Measurements from ENCODE around the gene SORCS3.

The SORCS3 gene

DNA sequence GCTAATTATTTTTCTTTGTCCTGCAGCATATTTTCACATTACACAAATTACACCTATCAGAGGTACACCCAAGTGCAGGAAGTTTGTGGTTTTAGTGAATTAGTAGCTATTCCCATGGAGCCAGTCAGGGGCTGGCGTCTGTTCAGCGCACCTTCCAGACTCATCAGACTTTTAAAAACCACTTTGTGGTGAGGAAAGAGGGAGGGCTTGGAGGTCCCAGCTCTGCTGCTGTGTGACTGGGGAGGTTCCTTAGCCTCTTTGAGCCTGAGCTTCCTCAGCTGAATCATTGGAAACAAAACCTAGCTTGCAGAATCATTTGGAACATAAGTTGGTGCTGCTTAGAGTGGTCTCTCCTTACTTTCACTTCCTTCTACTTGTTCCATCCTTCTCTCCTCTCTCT is 175.4 kb downstream of the SORCS3 start:
- Histone ChIP-seq H3K36me3 (ENCODE audit: insufficient read depth, low read length) (no peaks in the 10 kb centered on the region), H3K27ac (ENCODE audit: low read depth, low read length) (no peak overlapping the region), H3K9me3 (ENCODE audit: low read length) (no peaks in the 10 kb centered on the region), H3K9ac (ENCODE audit: low read length) (no peak overlapping the region), H3K4me1 (ENCODE audit: insufficient read depth, low read length) (no peaks in the 10 kb centered on the region), H3K4me3 (ENCODE audit: low read depth in 1 of 2, low read length in 2 of 2) (no peak overlapping the region), H3K27me3 (ENCODE audit: control insufficient read depth in 1 of 2, insufficient read depth in 2 of 2, low read length in 2 of 2) (no peaks in the 10 kb centered on the region)

- Histone ChIP-seq H3K9ac (ENCODE audit: low read length) (no peak overlapping the region), H3K27me3 (ENCODE audit: control insufficient read depth in 1 of 2, insufficient read depth in 2 of 2, low read length in 2 of 2) (no peaks in the 10 kb centered on the region), H3K36me3 (ENCODE audit: insufficient read depth, low read length) (no peaks in the 10 kb centered on the region), H3K27ac (ENCODE audit: low read depth, low read length) (no peak overlapping the region), H3K9me3 (ENCODE audit: low read length) (no peaks in the 10 kb centered on the region), H3K4me1 (ENCODE audit: insufficient read depth, low read length) (no peaks in the 10 kb centered on the region), H3K4me3 (ENCODE audit: low read depth in 1 of 2, low read length in 2 of 2) (no peak overlapping the region)
Observed at GRCh38 chr10:104819731-104820130, 178.6 kb downstream of the SORCS3 start.

DNA sequence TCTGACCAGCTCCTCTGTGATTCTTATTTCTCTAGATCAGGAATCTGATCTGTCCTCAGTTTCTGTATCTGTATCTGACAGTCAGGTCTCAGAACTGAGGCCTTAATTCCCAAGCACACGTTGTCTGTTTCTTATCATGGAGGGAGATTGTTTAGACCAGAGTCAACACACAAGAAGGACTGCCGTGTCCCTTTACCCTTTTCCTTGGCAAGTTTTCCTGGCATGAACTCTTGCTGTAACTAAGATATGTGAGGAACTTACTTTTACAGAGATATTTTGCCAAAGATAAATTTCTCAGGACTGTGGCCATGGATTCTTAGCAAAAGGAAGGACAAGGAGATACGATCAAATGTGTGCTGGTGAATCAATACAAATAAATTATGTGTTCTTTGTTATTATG is 181.0 kb downstream of the SORCS3 start:
- Histone ChIP-seq H3K4me1 (ENCODE audit: insufficient read depth, low read length) (no peaks in the 10 kb centered on the region), H3K9me3 (ENCODE audit: low read length) (no peaks in the 10 kb centered on the region), H3K36me3 (ENCODE audit: insufficient read depth, low read length) (no peaks in the 10 kb centered on the region), H3K27ac (ENCODE audit: low read depth, low read length) (no peak overlapping the region), H3K4me3 (ENCODE audit: low read depth in 1 of 2, low read length in 2 of 2) (no peak overlapping the region), H3K9ac (ENCODE audit: low read length) (no peak overlapping the region), H3K27me3 (ENCODE audit: control insufficient read depth in 1 of 2, insufficient read depth in 2 of 2, low read length in 2 of 2) (no peaks in the 10 kb centered on the region)

DNA sequence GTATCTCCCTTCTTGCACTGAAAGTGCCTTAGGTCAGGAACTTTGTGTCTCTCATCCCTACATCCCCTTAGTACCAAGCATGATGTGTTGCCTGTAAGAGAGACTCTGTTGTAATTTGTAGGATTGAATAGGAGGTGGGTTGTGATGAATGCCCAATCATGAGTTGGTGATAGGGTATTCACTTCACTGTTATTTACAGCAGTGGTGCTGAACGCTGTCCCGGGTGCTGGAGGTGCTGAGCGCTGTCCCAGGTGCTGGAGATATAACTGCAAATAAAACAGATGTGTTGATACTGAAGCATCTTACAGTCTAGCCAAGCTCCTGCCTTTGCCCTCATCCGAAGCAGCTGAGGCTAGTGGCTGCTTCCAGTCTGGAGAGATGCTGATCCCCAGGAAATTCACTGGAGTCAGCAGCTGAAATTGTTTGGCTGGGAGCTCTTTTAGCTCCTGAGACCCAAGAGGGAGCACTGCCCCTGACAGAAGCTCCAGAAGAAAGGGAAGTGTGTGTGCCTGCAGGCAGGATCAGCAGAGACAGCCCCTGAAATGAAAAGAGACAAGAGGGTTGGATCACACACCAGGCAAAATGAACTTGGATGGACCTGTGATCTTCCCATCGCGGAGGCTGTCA is 183.4 kb downstream of the SORCS3 start:
- no peak overlapping the region for H3K4me3 ChIP-seq (ENCODE audit: low read depth in 1 of 2, low read length in 2 of 2)
- no peaks in the 10 kb centered on the region for H3K27me3 ChIP-seq (ENCODE audit: control insufficient read depth in 1 of 2, insufficient read depth in 2 of 2, low read length in 2 of 2)
- no peak overlapping the region for H3K9ac ChIP-seq (ENCODE audit: low read length)
- H3K36me3 ChIP-seq (ENCODE audit: insufficient read depth, low read length) = no peaks in the 10 kb centered on the region
- H3K9me3 ChIP-seq (ENCODE audit: low read length) = no peaks in the 10 kb centered on the region
- no peak overlapping the region for H3K27ac ChIP-seq (ENCODE audit: low read depth, low read length)
- no peaks in the 10 kb centered on the region for H3K4me1 ChIP-seq (ENCODE audit: insufficient read depth, low read length)

- H3K9me3 ChIP-seq (ENCODE audit: low read length) = no peaks in the 10 kb centered on the region
- no peak overlapping the region for H3K4me3 ChIP-seq (ENCODE audit: low read depth in 1 of 2, low read length in 2 of 2)
- H3K27ac ChIP-seq (ENCODE audit: low read depth, low read length) = no peak overlapping the region
- H3K9ac ChIP-seq (ENCODE audit: low read length) = no peak overlapping the region
- no peaks in the 10 kb centered on the region for H3K4me1 ChIP-seq (ENCODE audit: insufficient read depth, low read length)
- no peaks in the 10 kb centered on the region for H3K36me3 ChIP-seq (ENCODE audit: insufficient read depth, low read length)
- H3K27me3 ChIP-seq (ENCODE audit: control insufficient read depth in 1 of 2, insufficient read depth in 2 of 2, low read length in 2 of 2) = no peaks in the 10 kb centered on the region
Observed at GRCh38 chr10:104831272-104831671, 190.2 kb downstream of the SORCS3 start.

DNA sequence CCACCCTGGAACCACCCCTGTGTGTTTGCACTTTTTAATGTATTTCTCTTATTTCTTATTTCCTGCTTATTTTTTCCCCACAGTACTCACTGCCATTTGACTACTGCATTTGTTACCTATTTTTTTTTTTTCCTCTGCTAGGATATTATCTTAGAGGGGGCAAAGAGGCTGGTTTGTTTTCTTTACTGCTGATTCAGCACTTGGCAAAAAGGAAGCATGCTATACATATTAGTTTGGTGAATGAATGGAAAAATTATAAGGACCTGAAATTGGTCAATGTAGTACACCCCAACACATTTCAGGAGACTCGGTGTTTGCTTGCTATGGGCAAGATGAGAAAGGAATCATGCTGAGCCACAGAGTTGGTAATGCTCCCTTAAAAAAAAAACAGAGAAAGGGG is 193.5 kb downstream of the SORCS3 start:
- H3K27ac ChIP-seq (ENCODE audit: low read depth, low read length) = no peak overlapping the region
- H3K27me3 ChIP-seq (ENCODE audit: control insufficient read depth in 1 of 2, insufficient read depth in 2 of 2, low read length in 2 of 2) = no peaks in the 10 kb centered on the region
- H3K9ac ChIP-seq (ENCODE audit: low read length) = no peak overlapping the region
- no peaks in the 10 kb centered on the region for H3K36me3 ChIP-seq (ENCODE audit: insufficient read depth, low read length)
- no peak overlapping the region for H3K4me3 ChIP-seq (ENCODE audit: low read depth in 1 of 2, low read length in 2 of 2)
- no peaks in the 10 kb centered on the region for H3K9me3 ChIP-seq (ENCODE audit: low read length)
- no peaks in the 10 kb centered on the region for H3K4me1 ChIP-seq (ENCODE audit: insufficient read depth, low read length)

GRCh38 chr10:104835422-104835821 is 194.3 kb downstream of the SORCS3 start:
- H3K4me1 ChIP-seq (ENCODE audit: insufficient read depth, low read length) = no peaks in the 10 kb centered on the region
- H3K9ac ChIP-seq (ENCODE audit: low read length) = no peak overlapping the region
- no peak overlapping the region for H3K27ac ChIP-seq (ENCODE audit: low read depth, low read length)
- H3K27me3 ChIP-seq (ENCODE audit: control insufficient read depth in 1 of 2, insufficient read depth in 2 of 2, low read length in 2 of 2) = no peaks in the 10 kb centered on the region
- no peaks in the 10 kb centered on the region for H3K36me3 ChIP-seq (ENCODE audit: insufficient read depth, low read length)
- H3K9me3 ChIP-seq (ENCODE audit: low read length) = no peaks in the 10 kb centered on the region
- no peak overlapping the region for H3K4me3 ChIP-seq (ENCODE audit: low read depth in 1 of 2, low read length in 2 of 2)

DNA sequence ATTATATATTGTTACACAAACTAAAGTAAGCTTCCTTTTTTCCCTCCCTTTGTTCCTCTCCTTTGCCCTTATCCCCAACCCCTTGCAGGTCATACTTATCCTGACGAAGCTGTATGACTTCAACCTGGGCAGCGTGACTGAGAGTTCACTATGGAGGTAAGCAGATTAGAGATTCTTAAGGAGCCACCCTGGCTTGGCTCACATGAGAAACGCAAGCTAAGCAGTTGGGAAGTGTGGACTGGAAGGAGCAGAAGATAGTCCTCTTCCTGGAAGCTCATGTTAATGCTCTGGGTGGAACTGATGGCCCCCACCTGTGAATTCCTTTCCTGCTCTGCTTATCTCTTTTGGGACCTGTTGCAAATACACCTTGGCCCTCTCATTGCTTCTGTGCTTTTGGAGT is 201.6 kb downstream of the SORCS3 start:
- no peaks in the 10 kb centered on the region for H3K27me3 ChIP-seq (ENCODE audit: control insufficient read depth in 1 of 2, insufficient read depth in 2 of 2, low read length in 2 of 2)
- H3K36me3 ChIP-seq (ENCODE audit: insufficient read depth, low read length) = no peaks in the 10 kb centered on the region
- H3K9me3 ChIP-seq (ENCODE audit: low read length) = no peaks in the 10 kb centered on the region
- no peaks in the 10 kb centered on the region for H3K4me1 ChIP-seq (ENCODE audit: insufficient read depth, low read length)
- no peak overlapping the region for H3K9ac ChIP-seq (ENCODE audit: low read length)
- H3K4me3 ChIP-seq (ENCODE audit: low read depth in 1 of 2, low read length in 2 of 2) = no peak overlapping the region
- H3K27ac ChIP-seq (ENCODE audit: low read depth, low read length) = no peak overlapping the region

DNA sequence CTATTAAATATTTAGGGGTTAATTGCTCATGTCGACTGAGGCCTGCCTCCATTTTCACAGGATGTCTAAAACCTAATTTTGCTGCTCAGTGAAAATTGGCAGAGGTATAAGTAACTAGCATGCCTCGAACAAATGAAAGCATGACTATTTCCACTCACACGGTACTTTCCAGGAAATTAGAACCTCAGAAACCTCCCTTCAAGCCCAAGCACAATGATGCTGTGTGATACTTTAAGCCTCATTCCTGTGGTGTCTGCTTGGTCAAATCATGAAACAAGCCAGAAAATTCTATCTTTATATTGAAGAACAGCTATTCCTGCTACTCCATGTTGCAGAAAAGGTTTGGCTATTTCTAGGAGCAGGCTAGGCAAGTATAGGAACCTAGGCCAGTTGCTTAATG is 203.0 kb downstream of the SORCS3 start:
- Histone ChIP-seq H3K9ac (ENCODE audit: low read length) (no peak overlapping the region), H3K36me3 (ENCODE audit: insufficient read depth, low read length) (no peaks in the 10 kb centered on the region), H3K4me3 (ENCODE audit: low read depth in 1 of 2, low read length in 2 of 2) (no peak overlapping the region)

DNA sequence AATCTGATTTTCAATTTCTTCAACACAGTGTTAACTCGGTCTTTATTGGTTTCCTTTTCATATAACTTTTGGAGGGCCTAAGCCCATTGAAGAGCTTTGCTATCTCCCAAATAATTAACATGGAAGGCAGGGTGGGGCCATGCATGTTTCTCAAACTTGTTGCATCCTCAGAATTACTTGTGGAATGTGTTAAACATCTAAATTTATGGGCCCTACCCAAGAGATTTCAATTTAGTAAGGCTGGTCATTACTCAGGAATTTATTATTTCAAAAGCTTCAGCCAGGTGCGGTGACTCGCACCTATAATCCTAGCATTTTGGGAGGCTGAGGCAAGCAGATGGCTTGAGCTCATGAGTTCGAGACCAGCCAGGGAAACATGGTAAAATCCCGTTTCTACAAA is 208.9 kb downstream of the SORCS3 start:
- Histone ChIP-seq H3K27me3 (ENCODE audit: control insufficient read depth in 1 of 2, insufficient read depth in 2 of 2, low read length in 2 of 2) (no peaks in the 10 kb centered on the region), H3K27ac (ENCODE audit: low read depth, low read length) (no peak overlapping the region), H3K9me3 (ENCODE audit: low read length) (no peaks in the 10 kb centered on the region), H3K9ac (ENCODE audit: low read length) (no peak overlapping the region), H3K36me3 (ENCODE audit: insufficient read depth, low read length) (no peaks in the 10 kb centered on the region), H3K4me1 (ENCODE audit: insufficient read depth, low read length) (no peaks in the 10 kb centered on the region), H3K4me3 (ENCODE audit: low read depth in 1 of 2, low read length in 2 of 2) (no peak overlapping the region)

More for the DNA sequence above, 203.0 kb downstream of the SORCS3 start:
- H3K9me3 ChIP-seq (ENCODE audit: low read length) = no peaks in the 10 kb centered on the region
- H3K27ac ChIP-seq (ENCODE audit: low read depth, low read length) = no peak overlapping the region
- H3K27me3 ChIP-seq (ENCODE audit: control insufficient read depth in 1 of 2, insufficient read depth in 2 of 2, low read length in 2 of 2) = no peaks in the 10 kb centered on the region
- H3K4me1 ChIP-seq (ENCODE audit: insufficient read depth, low read length) = no peaks in the 10 kb centered on the region

- no peaks in the 10 kb centered on the region for H3K4me1 ChIP-seq (ENCODE audit: insufficient read depth, low read length)
- no peaks in the 10 kb centered on the region for H3K27me3 ChIP-seq (ENCODE audit: control insufficient read depth in 1 of 2, insufficient read depth in 2 of 2, low read length in 2 of 2)
- H3K36me3 ChIP-seq (ENCODE audit: insufficient read depth, low read length) = no peaks in the 10 kb centered on the region
- no peak overlapping the region for H3K4me3 ChIP-seq (ENCODE audit: low read depth in 1 of 2, low read length in 2 of 2)
- H3K9ac ChIP-seq (ENCODE audit: low read length) = no peak overlapping the region
- H3K9me3 ChIP-seq (ENCODE audit: low read length) = no peaks in the 10 kb centered on the region
- H3K27ac ChIP-seq (ENCODE audit: low read depth, low read length) = no peak overlapping the region
Observed at GRCh38 chr10:104867966-104868598, 227.0 kb downstream of the SORCS3 start.

DNA sequence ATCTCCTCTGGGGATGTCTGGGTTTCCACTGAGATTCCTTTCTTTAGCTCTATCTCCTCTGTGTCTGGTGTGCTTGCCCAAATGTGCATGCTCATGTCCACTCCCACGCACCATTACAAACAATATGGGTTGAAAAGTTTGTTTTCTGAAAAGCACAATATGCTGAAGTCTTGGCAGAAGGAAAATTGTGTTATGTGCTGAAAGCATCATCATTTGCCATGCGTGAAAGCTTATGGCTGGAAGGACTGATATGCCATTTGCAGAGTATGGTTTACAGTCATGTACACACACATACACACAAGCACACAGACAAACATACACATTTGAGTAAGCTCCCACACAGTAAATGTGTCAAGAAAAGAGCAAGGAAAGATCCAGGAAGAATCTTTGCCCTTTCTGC is 231.6 kb downstream of the SORCS3 start:
- Histone ChIP-seq H3K4me3 (ENCODE audit: low read depth in 1 of 2, low read length in 2 of 2) (no peak overlapping the region), H3K9ac (ENCODE audit: low read length) (no peak overlapping the region), H3K27me3 (ENCODE audit: control insufficient read depth in 1 of 2, insufficient read depth in 2 of 2, low read length in 2 of 2) (no peaks in the 10 kb centered on the region), H3K36me3 (ENCODE audit: insufficient read depth, low read length) (no peaks in the 10 kb centered on the region), H3K4me1 (ENCODE audit: insufficient read depth, low read length) (no peaks in the 10 kb centered on the region), H3K27ac (ENCODE audit: low read depth, low read length) (no peak overlapping the region), H3K9me3 (ENCODE audit: low read length) (no peaks in the 10 kb centered on the region)

Data from muscle layer of colon (tissue), 2 donors.